Activated CD4-positive, alpha-beta memory T cell treated with anti-CD3 and anti-CD28 coated beads for 36 hours (primary cell): Measurements from ENCODE around the gene CRPPA. TPM values are rescaled to one million over a fixed set of nuclear protein-coding genes. Genes with fewer than 3 reads are reported as not detected.

Experiments
- CTCF ChIA-PET: fragments of 350-600 bp; sonication (Branson Sonifier 250); formaldehyde crosslinking; loops from one replicate; lab custom pipeline; 2021; ENCODE audit warnings: antibody characterized with exemption, inconsistent platforms; lab: Charles Lee
- POLR2A ChIA-PET: fragments of 350-600 bp; sonication (Branson Sonifier 250); formaldehyde crosslinking; loops from one replicate; lab custom pipeline; 2021; ENCODE audit warnings: antibody characterized with exemption; lab: Charles Lee
- DNase-seq: peaks from one replicate; pipeline ENCODE4 v3.0.0-alpha.2; 2020
- H3K27ac Mint-ChIP-seq: one replicate; pipeline ENCODE4 v1.8.0; 2021; ENCODE audit warnings: mixed read lengths
- H3K27me3 Mint-ChIP-seq: one replicate; pipeline ENCODE4 v1.8.0; 2021; ENCODE audit warnings: mixed read lengths
- H3K36me3 Mint-ChIP-seq: one replicate; pipeline ENCODE4 v1.8.0; 2021; ENCODE audit warnings: mixed read lengths
- H3K4me1 Mint-ChIP-seq: one replicate; pipeline ENCODE4 v1.8.0; 2021; ENCODE audit warnings: low read depth, mixed read lengths
- H3K4me3 Mint-ChIP-seq: one replicate; pipeline ENCODE4 v1.8.0; 2021; ENCODE audit warnings: mild to moderate bottlenecking, mixed read lengths
- H3K9me3 Mint-ChIP-seq: one replicate; pipeline ENCODE4 v1.8.0; 2021; ENCODE audit warnings: mixed read lengths
- intact Hi-C: fragments of 100-400 bp; cut with micrococcal nuclease; formaldehyde crosslinking; loops from one replicate; pipeline ENCODE4 v1.15.1; 2023
- total RNA-seq, 2 experiments: library from RNA; stranded (reverse); gene quantifications; one replicate each; pipeline ENCODE4 v1.2.3, GENCODE V29; 2021

The CRPPA gene
- total RNA-seq, 2 experiments from 2014 or later = 0.53 to 0.59 TPM

- Mint-ChIP-seq H3K27ac (peak overlapping the region; percentile 96), H3K36me3 (peaks cover 1% of the 10 kb centered on the region), H3K4me1 (peaks cover 17% of the 10 kb centered on the region), H3K27me3 (peaks cover 3% of the 10 kb centered on the region), H3K4me3 (peak overlapping the region; percentile 89), H3K9me3 (no peaks in the 10 kb centered on the region)
- intact Hi-C loops = loop anchor here (1.0 to 10.0 kb wide), 3 partner anchors 225 to 884 kb away; partner anchors contain the start of gene ANKMY2
- ChIA-PET POLR2A (interaction anchor here (0.6 to 3.3 kb wide), 4 partner anchors 199 to 876 kb away, joined by 3 to 24 read pairs (median 4); partner anchors contain the start of genes ANKMY2 and BZW2), CTCF (interaction anchor here (0.9 to 2.7 kb wide), 4 partner anchors 15 to 225 kb away, joined by 3 to 18 read pairs (median 4); partner anchors contain the start of genes ANKMY2 and BZW2)
- DNase-seq = peak; percentile 89
These were observed 547 bp downstream of the CRPPA start for GRCh38 chr7:16420649-16421332.

- Mint-ChIP-seq H3K27me3 (peaks cover 3% of the 10 kb centered on the region), H3K36me3 (peaks cover 1% of the 10 kb centered on the region), H3K9me3 (no peaks in the 10 kb centered on the region), H3K4me3 (peak overlapping the region; percentile 89), H3K4me1 (peaks cover 17% of the 10 kb centered on the region), H3K27ac (peak overlapping the region; percentile 96)
- ChIA-PET POLR2A (interaction anchor here (0.7 to 3.3 kb wide), 3 partner anchors 174 to 225 kb away, joined by 4 to 24 read pairs (median 4); partner anchors contain the start of genes ANKMY2 and BZW2), CTCF (interaction anchor here (0.9 to 2.7 kb wide), 4 partner anchors 15 to 226 kb away, joined by 3 to 18 read pairs (median 4); partner anchors contain the start of genes ANKMY2 and BZW2)
- intact Hi-C loops = loop anchor here (1.0 to 10.0 kb wide), 3 partner anchors 225 to 885 kb away; partner anchors contain the start of gene ANKMY2
- no peak for DNase-seq
These were observed 1.0 kb downstream of the CRPPA start for GRCh38 chr7:16420329-16420648.

- POLR2A ChIA-PET = interaction anchor here (0.7 to 3.3 kb wide), 2 partner anchors 173 to 226 kb away, joined by 4 to 24 read pairs; partner anchors contain the start of genes ANKMY2 and BZW2
- H3K4me1 Mint-ChIP-seq = peaks cover 17% of the 10 kb centered on the region
- intact Hi-C loops = loop anchor here (1.0 to 10.0 kb wide), 3 partner anchors 225 to 885 kb away; partner anchors contain the start of gene ANKMY2
- H3K4me3 Mint-ChIP-seq = peak overlapping the region; percentile 89
- peaks cover 3% of the 10 kb centered on the region for H3K27me3 Mint-ChIP-seq
- no peaks in the 10 kb centered on the region for H3K9me3 Mint-ChIP-seq
- DNase-seq = no peak
- H3K27ac Mint-ChIP-seq = peak overlapping the region; percentile 96
- H3K36me3 Mint-ChIP-seq = peaks cover 1% of the 10 kb centered on the region
- CTCF ChIA-PET = interaction anchor here (0.9 to 2.7 kb wide), 3 partner anchors 144 to 226 kb away, joined by 3 to 18 read pairs (median 4); partner anchors contain the start of genes ANKMY2 and BZW2
These were observed 1.5 kb downstream of the CRPPA start for GRCh38 chr7:16419859-16420258.

- intact Hi-C loops = no loop called here
- Mint-ChIP-seq H3K4me1 (peaks cover 17% of the 10 kb centered on the region), H3K27ac (no peak overlapping the region), H3K36me3 (peaks cover 1% of the 10 kb centered on the region), H3K9me3 (no peaks in the 10 kb centered on the region), H3K4me3 (no peak overlapping the region), H3K27me3 (peaks cover 3% of the 10 kb centered on the region)
- CTCF ChIA-PET = no interaction called here
- POLR2A ChIA-PET = interaction anchor here (3.3 kb wide), 1 partner anchor 226 kb away, joined by 24 read pairs; the partner anchor contains the start of genes ANKMY2 and BZW2
- DNase-seq = no peak
These were observed 2.2 kb downstream of the CRPPA start for GRCh38 chr7:16419126-16419525.

GRCh38 chr7:16417906-16418305, 3.4 kb downstream of the CRPPA start:
- DNase-seq = no peak
- Mint-ChIP-seq H3K27ac (no peak overlapping the region), H3K9me3 (no peaks in the 10 kb centered on the region), H3K36me3 (peaks cover 1% of the 10 kb centered on the region), H3K4me3 (no peak overlapping the region), H3K4me1 (peaks cover 17% of the 10 kb centered on the region), H3K27me3 (peaks cover 3% of the 10 kb centered on the region)
- POLR2A ChIA-PET = no interaction called here
- intact Hi-C loops = no loop called here
- CTCF ChIA-PET = no interaction called here

- intact Hi-C loops = no loop called here
- H3K36me3 Mint-ChIP-seq = peaks cover 1% of the 10 kb centered on the region
- no peak overlapping the region for H3K4me3 Mint-ChIP-seq
- no peak overlapping the region for H3K27ac Mint-ChIP-seq
- CTCF ChIA-PET = interaction anchor here (1.7 kb wide), 1 partner anchor 15 kb away, joined by 6 read pairs; no protein-coding TSS in a partner anchor
- H3K9me3 Mint-ChIP-seq = no peaks in the 10 kb centered on the region
- POLR2A ChIA-PET = no interaction called here
- peaks cover 3% of the 10 kb centered on the region for H3K27me3 Mint-ChIP-seq
- DNase-seq = no peak
- peaks cover 15% of the 10 kb centered on the region for H3K4me1 Mint-ChIP-seq
These were observed 4.8 kb downstream of the CRPPA start for GRCh38 chr7:16416289-16417282.

- DNase-seq = no peak
- H3K4me3 Mint-ChIP-seq = no peak overlapping the region
- no peaks in the 10 kb centered on the region for H3K9me3 Mint-ChIP-seq
- intact Hi-C loops = no loop called here
- POLR2A ChIA-PET = no interaction called here
- CTCF ChIA-PET = no interaction called here
- H3K27ac Mint-ChIP-seq = no peak overlapping the region
- H3K27me3 Mint-ChIP-seq = no peaks in the 10 kb centered on the region
- H3K4me1 Mint-ChIP-seq = peaks cover 2% of the 10 kb centered on the region
- H3K36me3 Mint-ChIP-seq = no peaks in the 10 kb centered on the region
These were observed 8.8 kb downstream of the CRPPA start for GRCh38 chr7:16412274-16413254.

GRCh38 chr7:16411391-16411790, 9.9 kb downstream of the CRPPA start:
- Mint-ChIP-seq H3K9me3 (no peaks in the 10 kb centered on the region), H3K4me3 (no peak overlapping the region), H3K27me3 (no peaks in the 10 kb centered on the region), H3K4me1 (no peaks in the 10 kb centered on the region), H3K27ac (no peak overlapping the region), H3K36me3 (no peaks in the 10 kb centered on the region)
- POLR2A ChIA-PET = no interaction called here
- CTCF ChIA-PET = no interaction called here
- DNase-seq = no peak
- intact Hi-C loops = no loop called here

GRCh38 chr7:16409777-16410176, 11.6 kb downstream of the CRPPA start:
- Mint-ChIP-seq H3K4me1 (no peaks in the 10 kb centered on the region), H3K27ac (no peak overlapping the region), H3K27me3 (no peaks in the 10 kb centered on the region), H3K4me3 (no peak overlapping the region), H3K36me3 (no peaks in the 10 kb centered on the region), H3K9me3 (no peaks in the 10 kb centered on the region)
- ChIA-PET POLR2A (no interaction called here), CTCF (no interaction called here)
- no peak for DNase-seq
- intact Hi-C loops = no loop called here

GRCh38 chr7:16404636-16405035, 16.7 kb downstream of the CRPPA start:
- H3K36me3 Mint-ChIP-seq = peaks cover 13% of the 10 kb centered on the region
- DNase-seq = no peak
- peaks cover 26% of the 10 kb centered on the region for H3K9me3 Mint-ChIP-seq
- intact Hi-C loops = no loop called here
- POLR2A ChIA-PET = no interaction called here
- H3K4me3 Mint-ChIP-seq = no peak overlapping the region
- H3K27ac Mint-ChIP-seq = no peak overlapping the region
- H3K4me1 Mint-ChIP-seq = no peaks in the 10 kb centered on the region
- CTCF ChIA-PET = no interaction called here
- H3K27me3 Mint-ChIP-seq = no peaks in the 10 kb centered on the region

GRCh38 chr7:16403475-16403874, 17.9 kb downstream of the CRPPA start:
- intact Hi-C loops = no loop called here
- CTCF ChIA-PET = no interaction called here

More at GRCh38 chr7:16403475-16403874, 17.9 kb downstream of the CRPPA start:
- Mint-ChIP-seq H3K9me3 (peaks cover 35% of the 10 kb centered on the region), H3K27me3 (no peaks in the 10 kb centered on the region), H3K4me1 (no peaks in the 10 kb centered on the region), H3K36me3 (peaks cover 13% of the 10 kb centered on the region), H3K27ac (no peak overlapping the region), H3K4me3 (no peak overlapping the region)
- DNase-seq = no peak
- POLR2A ChIA-PET = no interaction called here
